ENCODE data around the gene AGPAT3. TPM values are rescaled to one million over a fixed set of nuclear protein-coding genes. Genes with fewer than 3 reads are reported as not detected.
A peak's percentile ranks its signal among the peaks of the same experiment; 100 is the strongest.

The AGPAT3 gene, protein sequence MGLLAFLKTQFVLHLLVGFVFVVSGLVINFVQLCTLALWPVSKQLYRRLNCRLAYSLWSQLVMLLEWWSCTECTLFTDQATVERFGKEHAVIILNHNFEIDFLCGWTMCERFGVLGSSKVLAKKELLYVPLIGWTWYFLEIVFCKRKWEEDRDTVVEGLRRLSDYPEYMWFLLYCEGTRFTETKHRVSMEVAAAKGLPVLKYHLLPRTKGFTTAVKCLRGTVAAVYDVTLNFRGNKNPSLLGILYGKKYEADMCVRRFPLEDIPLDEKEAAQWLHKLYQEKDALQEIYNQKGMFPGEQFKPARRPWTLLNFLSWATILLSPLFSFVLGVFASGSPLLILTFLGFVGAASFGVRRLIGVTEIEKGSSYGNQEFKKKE
- total RNA-seq (67.8 TPM), polyA plus RNA-seq (10 to 100 TPM; 13.3 to 19.8 (median 17.4) TPM)

DNA sequence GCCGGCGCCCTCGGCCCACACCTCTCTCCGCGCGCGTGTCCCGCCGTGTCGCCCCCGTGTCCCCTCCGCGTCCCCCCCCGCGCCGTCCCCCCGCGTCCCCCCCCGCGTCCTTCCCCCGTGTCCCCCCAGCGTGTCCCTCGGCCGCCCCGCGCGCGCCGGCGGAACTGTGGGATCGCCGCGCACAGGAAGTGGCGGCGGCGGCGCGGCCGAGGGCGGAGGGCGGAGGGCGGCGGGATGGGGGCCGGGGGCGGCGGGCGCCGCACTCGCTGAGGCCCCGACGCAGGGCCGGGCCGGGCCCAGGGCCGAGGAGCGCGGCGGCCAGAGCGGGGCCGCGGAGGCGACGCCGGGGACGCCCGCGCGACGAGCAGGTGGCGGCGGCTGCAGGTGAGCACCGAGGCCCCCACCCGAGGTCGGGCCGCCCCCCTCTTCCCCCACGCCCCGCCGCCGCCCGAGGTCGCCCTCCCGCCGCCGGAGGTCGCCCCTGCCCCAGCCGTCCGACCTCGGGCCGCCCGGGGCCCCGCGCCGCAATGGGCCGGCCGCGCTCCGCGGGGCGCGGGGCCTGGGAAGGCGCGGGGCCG lies at the start of gene AGPAT3:
TSS of gene AGPAT3 (plus strand) at position 262 of the 578 bp plus-strand sequence. CDS start 94,459 bp downstream, outside the sequence.
- Mint-ChIP-seq H3K4me1 (peaks cover 14 to 48% (median 33%) of the 10 kb centered on the region in 4 donors), H3K9me3 (peaks cover 0 to 2% (median 0%) of the 10 kb centered on the region in 7 donors), H3K27ac (peak within 1 kb of the TSS; percentile 43 to 95 (median 93)), H3K27me3 (peaks cover 8% of the 10 kb centered on the region), H3K36me3 (peaks cover 11% of the 10 kb centered on the region), H3K4me3 (peak within 1 kb of the TSS; percentile 87 to 97 (median 92))
- peak within 1 kb of the TSS; percentile 84 for H3K27ac ChIP-seq (ENCODE audit: insufficient read depth, low read length, poor library complexity, severe bottlenecking)
- H3K4me1 ChIP-seq (ENCODE audit: control insufficient read depth, insufficient read depth, low read length, poor library complexity, severe bottlenecking): peaks cover 46% of the 10 kb centered on the region
- DNase-seq (peak; percentile 20 to 62 (median 37)), ATAC-seq (ENCODE audit: low read depth in 2 of 2) (peak; percentile 29 to 35)
- H3K9me3 ChIP-seq (ENCODE audit: control insufficient read depth in 2 of 2, low read length in 2 of 2): no peaks in the 10 kb centered on the region
- H3K36me3 ChIP-seq (ENCODE audit: control insufficient read depth, insufficient read depth, low read length): peaks cover 14% of the 10 kb centered on the region
- no peaks in the 10 kb centered on the region for H3K27me3 ChIP-seq (ENCODE audit: control insufficient read depth, insufficient read depth, low read length)
- peak within 1 kb of the TSS; percentile 86 for H3K4me3 ChIP-seq (ENCODE audit: low read depth, low read length)

DNA sequence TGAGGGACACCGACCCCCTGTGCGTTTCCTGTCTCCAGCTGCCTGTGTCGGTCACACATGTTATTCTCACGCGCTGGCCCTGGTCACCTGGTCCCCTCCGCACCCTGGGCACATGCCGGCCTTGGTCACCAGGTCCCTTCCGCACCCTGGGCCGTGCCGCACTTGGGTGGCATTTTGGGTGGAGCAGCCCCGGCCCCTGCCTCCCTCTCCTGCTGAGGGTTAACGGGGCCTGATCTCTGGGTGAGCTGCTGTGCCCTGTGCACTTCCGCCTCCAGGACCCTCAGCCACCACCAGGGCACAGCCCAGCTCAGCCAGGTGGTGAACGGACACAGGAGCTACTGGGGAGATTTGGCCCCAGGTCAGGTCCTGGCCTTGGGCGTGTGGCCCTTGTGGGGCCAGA lies 49.0 kb upstream of the AGPAT3 start:
- no peaks in the 10 kb centered on the region for H3K27me3 ChIP-seq (ENCODE audit: control insufficient read depth, insufficient read depth, low read length)
- Mint-ChIP-seq H3K27ac (no peak overlapping the region), H3K4me1 (peaks cover 0 to 4% (median 1%) of the 10 kb centered on the region in 4 donors), H3K4me3 (no peak overlapping the region), H3K9me3 (peaks cover 0 to 7% (median 0%) of the 10 kb centered on the region in 7 donors), H3K27me3 (peaks cover 4% of the 10 kb centered on the region), H3K36me3 (peaks cover 7% of the 10 kb centered on the region)
- H3K9me3 ChIP-seq (ENCODE audit: control insufficient read depth in 2 of 2, low read length in 2 of 2): peaks cover 0 to 9% of the 10 kb centered on the region in 2 experiments
- no peak for DNase-seq
- H3K4me3 ChIP-seq (ENCODE audit: low read depth, low read length): no peak overlapping the region
- ATAC-seq (ENCODE audit: low read depth in 2 of 2): no peak
- no peak overlapping the region for H3K27ac ChIP-seq (ENCODE audit: insufficient read depth, low read length, poor library complexity, severe bottlenecking)
- H3K4me1 ChIP-seq (ENCODE audit: control insufficient read depth, insufficient read depth, low read length, poor library complexity, severe bottlenecking): peaks cover 4% of the 10 kb centered on the region
- no peaks in the 10 kb centered on the region for H3K36me3 ChIP-seq (ENCODE audit: control insufficient read depth, insufficient read depth, low read length)

DNA sequence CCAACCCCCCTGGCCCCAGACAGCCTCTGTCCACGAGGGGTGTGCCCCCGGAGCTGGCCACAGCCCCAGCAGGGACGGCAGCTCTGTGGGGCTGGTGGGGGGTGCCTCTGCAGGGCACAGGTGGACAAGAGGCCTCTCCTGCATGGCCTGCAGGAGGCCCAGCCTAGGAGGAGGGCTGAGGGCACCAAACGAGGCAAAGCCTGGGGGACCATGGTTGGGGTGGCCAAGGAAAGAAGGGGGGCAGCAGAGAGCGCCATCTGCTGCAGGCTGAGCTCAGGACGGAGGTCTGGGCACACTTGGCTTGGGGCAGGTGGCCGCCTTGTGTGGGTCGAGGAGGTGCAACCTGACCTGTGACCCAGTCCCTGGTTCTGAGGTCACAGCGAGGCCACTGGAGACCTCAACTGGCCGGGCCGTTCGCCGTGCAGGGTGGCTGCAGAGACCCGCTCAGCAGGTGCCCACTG lies 48.4 kb upstream of the AGPAT3 start:
- no peak overlapping the region for H3K27ac Mint-ChIP-seq
- no peaks in the 10 kb centered on the region for H3K27me3 ChIP-seq (ENCODE audit: control insufficient read depth, insufficient read depth, low read length)
- H3K9me3 Mint-ChIP-seq: peaks cover 0 to 7% (median 0%) of the 10 kb centered on the region in 7 donors
- H3K4me3 Mint-ChIP-seq: no peak overlapping the region
- no peak for ATAC-seq (ENCODE audit: low read depth in 2 of 2)
- DNase-seq: no peak
- peaks cover 7% of the 10 kb centered on the region for H3K36me3 Mint-ChIP-seq
- peaks cover 0 to 9% of the 10 kb centered on the region in 2 experiments for H3K9me3 ChIP-seq (ENCODE audit: control insufficient read depth in 2 of 2, low read length in 2 of 2)
- H3K4me1 Mint-ChIP-seq: peaks cover 0 to 3% (median 1%) of the 10 kb centered on the region in 4 donors
- no peaks in the 10 kb centered on the region for H3K36me3 ChIP-seq (ENCODE audit: control insufficient read depth, insufficient read depth, low read length)
- no peak overlapping the region for H3K27ac ChIP-seq (ENCODE audit: insufficient read depth, low read length, poor library complexity, severe bottlenecking)
- no peaks in the 10 kb centered on the region for H3K4me1 ChIP-seq (ENCODE audit: control insufficient read depth, insufficient read depth, low read length, poor library complexity, severe bottlenecking)
- H3K27me3 Mint-ChIP-seq: peaks cover 4% of the 10 kb centered on the region
- no peak overlapping the region for H3K4me3 ChIP-seq (ENCODE audit: low read depth, low read length)

DNA sequence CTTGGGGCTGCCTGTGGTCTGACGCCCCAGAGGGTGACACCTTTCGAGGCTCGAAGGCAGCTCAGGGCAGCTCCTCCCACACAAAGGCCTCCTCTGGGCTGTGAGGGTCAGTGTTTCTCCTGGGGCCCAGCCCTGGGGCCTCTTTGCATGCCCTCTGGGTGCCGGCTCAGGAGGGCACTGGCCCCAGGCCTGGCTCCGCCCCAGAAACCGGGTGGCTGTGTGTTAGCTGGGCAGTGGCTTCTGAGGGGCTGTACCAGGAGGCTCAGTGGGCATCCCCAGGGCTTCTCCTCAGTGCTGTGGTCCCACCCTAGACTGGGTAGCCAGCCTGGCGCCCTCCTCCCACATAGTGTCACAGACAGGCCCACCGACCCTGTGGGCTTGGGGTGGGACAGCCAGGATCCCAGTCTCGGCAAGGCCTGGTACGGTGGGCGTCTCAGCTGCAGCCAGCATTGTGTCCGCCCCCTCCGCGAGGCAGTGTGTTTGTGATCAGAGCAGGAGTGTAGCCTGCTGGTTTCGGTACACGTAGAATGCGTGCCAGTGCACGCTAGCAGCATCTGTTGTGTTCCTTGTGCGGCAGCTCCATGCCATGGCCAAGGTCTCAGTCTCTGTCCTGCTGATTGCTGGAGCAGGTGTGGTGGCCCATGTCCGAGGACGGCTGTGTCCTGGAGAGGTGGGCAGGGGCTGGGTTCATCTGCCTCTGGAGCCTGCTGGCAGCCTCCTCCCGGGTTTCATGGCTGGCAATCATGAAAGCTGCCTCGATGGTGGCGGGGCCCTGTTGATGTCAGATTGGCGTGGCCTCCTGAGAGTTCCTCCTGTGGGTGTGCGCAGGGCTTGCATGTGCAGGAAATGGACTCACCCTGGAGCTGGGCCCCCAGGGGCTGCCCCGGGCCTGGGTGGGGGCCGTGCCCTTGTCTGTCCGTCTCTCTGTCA lies 47.6 kb upstream of the AGPAT3 start:
- no peaks in the 10 kb centered on the region for H3K27me3 ChIP-seq (ENCODE audit: control insufficient read depth, insufficient read depth, low read length)
- ATAC-seq (ENCODE audit: low read depth in 2 of 2): no peak
- Mint-ChIP-seq H3K9me3 (peaks cover 0 to 7% (median 0%) of the 10 kb centered on the region in 7 donors), H3K36me3 (peaks cover 7% of the 10 kb centered on the region), H3K27ac (no peak overlapping the region), H3K4me3 (no peak overlapping the region), H3K4me1 (peaks cover 0 to 3% (median 1%) of the 10 kb centered on the region in 4 donors), H3K27me3 (peaks cover 4% of the 10 kb centered on the region)
- DNase-seq: no peak
- H3K9me3 ChIP-seq (ENCODE audit: control insufficient read depth in 2 of 2, low read length in 2 of 2): peaks cover 0 to 9% of the 10 kb centered on the region in 2 experiments
- no peaks in the 10 kb centered on the region for H3K36me3 ChIP-seq (ENCODE audit: control insufficient read depth, insufficient read depth, low read length)
- no peak overlapping the region for H3K4me3 ChIP-seq (ENCODE audit: low read depth, low read length)
- no peaks in the 10 kb centered on the region for H3K4me1 ChIP-seq (ENCODE audit: control insufficient read depth, insufficient read depth, low read length, poor library complexity, severe bottlenecking)
- no peak overlapping the region for H3K27ac ChIP-seq (ENCODE audit: insufficient read depth, low read length, poor library complexity, severe bottlenecking)

DNA sequence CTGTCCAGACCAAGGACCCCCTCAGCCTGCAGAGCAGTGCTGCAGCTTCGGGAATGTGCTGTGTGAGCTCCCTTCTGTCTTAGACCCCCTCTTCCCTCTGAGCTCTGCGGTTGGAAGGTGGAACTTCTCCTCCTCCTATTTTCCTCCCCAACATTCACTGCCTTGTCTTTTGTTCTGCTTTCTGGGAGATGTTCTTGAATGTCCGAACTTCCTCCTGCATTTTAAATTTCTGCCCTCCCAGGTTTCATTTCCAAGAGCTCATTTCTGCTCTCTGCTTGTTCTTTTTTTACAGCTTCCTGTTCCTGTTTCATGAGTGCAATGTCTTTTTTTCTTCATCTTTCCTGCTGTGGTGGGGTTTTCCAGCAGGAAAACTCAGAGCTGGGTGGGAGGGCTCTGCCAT lies 46.3 kb upstream of the AGPAT3 start:
- H3K4me3 ChIP-seq (ENCODE audit: low read depth, low read length): no peak overlapping the region
- no peaks in the 10 kb centered on the region for H3K4me1 ChIP-seq (ENCODE audit: control insufficient read depth, insufficient read depth, low read length, poor library complexity, severe bottlenecking)
- Mint-ChIP-seq H3K27ac (no peak overlapping the region), H3K27me3 (peaks cover 4% of the 10 kb centered on the region), H3K4me3 (no peak overlapping the region), H3K9me3 (peaks cover 0 to 7% (median 0%) of the 10 kb centered on the region in 7 donors), H3K36me3 (peaks cover 7% of the 10 kb centered on the region), H3K4me1 (peaks cover 0 to 3% (median 1%) of the 10 kb centered on the region in 4 donors)
- no peak for ATAC-seq (ENCODE audit: low read depth in 2 of 2)
- H3K36me3 ChIP-seq (ENCODE audit: control insufficient read depth, insufficient read depth, low read length): no peaks in the 10 kb centered on the region
- H3K27me3 ChIP-seq (ENCODE audit: control insufficient read depth, insufficient read depth, low read length): no peaks in the 10 kb centered on the region
- peaks cover 0 to 9% of the 10 kb centered on the region in 2 experiments for H3K9me3 ChIP-seq (ENCODE audit: control insufficient read depth in 2 of 2, low read length in 2 of 2)
- no peak overlapping the region for H3K27ac ChIP-seq (ENCODE audit: insufficient read depth, low read length, poor library complexity, severe bottlenecking)
- no peak for DNase-seq

DNA sequence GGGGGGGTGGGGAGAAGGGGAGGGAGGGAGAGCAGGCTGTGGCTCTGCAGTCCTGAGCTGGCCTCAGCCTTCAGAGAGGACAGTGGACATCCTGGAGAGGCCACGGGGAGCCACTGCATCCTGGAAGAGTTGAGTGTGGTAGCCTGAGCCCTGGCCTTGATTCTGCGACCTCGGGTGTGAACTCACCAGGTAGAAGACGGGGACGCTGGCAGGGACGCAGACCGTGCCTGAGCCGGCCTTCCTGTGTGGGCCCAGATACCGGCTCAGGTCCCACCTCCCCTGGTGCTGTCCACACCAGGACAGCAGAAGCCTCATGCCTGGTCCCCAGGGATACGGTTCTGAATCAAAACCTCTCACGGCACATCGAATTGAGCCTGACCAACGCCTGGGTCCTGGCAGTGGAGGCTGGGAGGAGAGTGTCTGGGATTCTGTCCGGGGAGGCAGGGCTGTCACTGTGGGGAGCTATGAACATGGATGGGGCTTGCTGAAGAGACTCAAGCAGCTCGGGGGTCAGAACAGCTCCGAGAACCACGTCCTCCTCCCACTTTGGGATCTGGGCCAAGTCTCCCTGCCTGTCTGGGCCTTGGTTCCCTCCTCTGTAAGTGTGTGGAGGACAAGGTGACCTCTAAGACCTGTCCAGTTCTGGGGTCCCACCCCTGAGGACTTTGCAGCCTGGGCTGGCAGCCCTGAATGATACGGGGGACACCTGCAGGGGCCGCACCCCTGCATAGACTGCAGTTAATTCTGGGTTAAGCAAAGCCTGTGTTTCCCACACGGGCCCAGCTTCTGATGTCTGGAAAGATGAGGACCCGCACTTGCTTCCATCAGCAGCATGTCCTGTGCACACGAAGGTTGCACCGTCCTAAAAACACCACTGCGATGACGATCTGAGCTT lies 45.3 kb upstream of the AGPAT3 start:
- no peak overlapping the region for H3K4me3 ChIP-seq (ENCODE audit: low read depth, low read length)
- Mint-ChIP-seq H3K4me3 (no peak overlapping the region), H3K27me3 (peaks cover 4% of the 10 kb centered on the region), H3K36me3 (peaks cover 7% of the 10 kb centered on the region), H3K4me1 (peaks cover 0 to 2% (median under 1%) of the 10 kb centered on the region in 4 donors), H3K27ac (no peak overlapping the region), H3K9me3 (peaks cover 0 to 7% (median 0%) of the 10 kb centered on the region in 7 donors)
- no peaks in the 10 kb centered on the region for H3K36me3 ChIP-seq (ENCODE audit: control insufficient read depth, insufficient read depth, low read length)
- no peaks in the 10 kb centered on the region for H3K4me1 ChIP-seq (ENCODE audit: control insufficient read depth, insufficient read depth, low read length, poor library complexity, severe bottlenecking)
- ATAC-seq (ENCODE audit: low read depth in 2 of 2) (no peak), DNase-seq (no peak)
- no peak overlapping the region for H3K27ac ChIP-seq (ENCODE audit: insufficient read depth, low read length, poor library complexity, severe bottlenecking)
- peaks cover 0 to 9% of the 10 kb centered on the region in 2 experiments for H3K9me3 ChIP-seq (ENCODE audit: control insufficient read depth in 2 of 2, low read length in 2 of 2)
- no peaks in the 10 kb centered on the region for H3K27me3 ChIP-seq (ENCODE audit: control insufficient read depth, insufficient read depth, low read length)
